ENCODE measurements around the gene RYR3. TPM values are rescaled to one million over a fixed set of nuclear protein-coding genes. Genes with fewer than 3 reads are reported as not detected.

The RYR3 gene
- total RNA-seq, 1 donor from 2014 or later = 4.8 TPM

DNA sequence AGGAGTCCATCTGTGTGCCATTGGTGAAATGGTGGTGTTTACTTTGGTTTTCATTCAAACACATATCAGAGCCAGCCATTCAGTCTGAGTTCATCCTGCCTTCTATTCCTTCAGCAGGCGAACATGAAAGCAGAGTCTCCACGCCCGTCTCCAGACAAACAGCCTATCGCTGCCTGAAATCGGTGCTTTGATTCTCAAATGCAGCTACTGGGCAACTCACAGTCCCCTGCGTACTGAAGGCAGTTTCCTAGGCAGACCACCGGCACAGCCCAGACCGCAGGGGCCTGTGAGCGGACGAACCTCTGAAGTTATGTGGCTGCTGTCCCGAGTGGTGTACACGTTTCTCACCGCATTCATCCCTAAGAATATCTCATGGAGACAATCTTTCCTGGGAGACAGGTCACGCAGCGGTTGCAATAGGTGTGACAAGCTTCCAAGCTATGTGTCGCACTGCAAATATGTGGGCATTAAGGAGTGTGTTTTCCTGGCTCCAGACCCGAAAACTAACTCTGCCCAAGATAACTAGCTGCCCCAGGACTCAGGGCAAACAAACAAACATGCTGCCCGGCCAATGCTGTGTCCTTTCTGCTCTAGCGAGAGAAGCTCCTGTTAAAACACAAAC lies 16.9 kb upstream of the RYR3 start:
- no peaks in the 10 kb centered on the region for H3K27me3 Mint-ChIP-seq (ENCODE audit: unreplicated experiment)
- no peak for DNase-seq (ENCODE audit: low spot score)
- H3K9me3 Mint-ChIP-seq (ENCODE audit: unreplicated experiment) = no peaks in the 10 kb centered on the region
- H3K36me3 Mint-ChIP-seq (ENCODE audit: low read depth, unreplicated experiment) = no peaks in the 10 kb centered on the region
- peaks cover 6% of the 10 kb centered on the region for H3K4me1 Mint-ChIP-seq (ENCODE audit: unreplicated experiment)
- TF ChIP-seq CTCF (IDR thresholded peaks at IDR 0.05; ENCODE audit: unreplicated experiment) = no peak
- H3K27ac Mint-ChIP-seq (ENCODE audit: unreplicated experiment) = no peak overlapping the region
- no peak overlapping the region for H3K4me3 Mint-ChIP-seq (ENCODE audit: unreplicated experiment)

DNA sequence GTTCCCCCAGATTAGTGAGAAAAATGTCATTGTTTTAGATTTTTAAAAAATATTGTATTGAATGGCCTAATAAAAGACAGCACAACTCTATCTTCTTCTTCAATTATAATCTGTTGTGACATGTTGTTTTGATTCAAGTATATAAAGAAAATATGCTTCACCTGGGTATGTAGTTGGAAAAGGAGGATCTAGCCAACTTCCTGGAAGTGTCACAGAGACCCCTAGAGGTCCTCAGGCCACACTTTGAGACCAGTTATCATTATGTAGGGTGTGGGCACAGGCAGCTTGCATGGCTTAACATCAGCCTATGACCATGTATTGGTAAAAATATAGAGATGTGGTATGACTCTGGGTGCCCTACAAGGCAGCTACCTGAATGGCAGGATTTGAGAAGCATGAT lies 14.7 kb upstream of the RYR3 start:
- no peak for TF ChIP-seq CTCF (IDR thresholded peaks at IDR 0.05; ENCODE audit: unreplicated experiment)
- Mint-ChIP-seq H3K4me1 (ENCODE audit: unreplicated experiment) (peaks cover 6% of the 10 kb centered on the region), H3K27ac (ENCODE audit: unreplicated experiment) (no peak overlapping the region), H3K36me3 (ENCODE audit: low read depth, unreplicated experiment) (no peaks in the 10 kb centered on the region), H3K9me3 (ENCODE audit: unreplicated experiment) (no peaks in the 10 kb centered on the region), H3K27me3 (ENCODE audit: unreplicated experiment) (no peaks in the 10 kb centered on the region), H3K4me3 (ENCODE audit: unreplicated experiment) (no peak overlapping the region)
- DNase-seq (ENCODE audit: low spot score) = no peak

- no peak for DNase-seq (ENCODE audit: low spot score)
- no peak overlapping the region for H3K4me3 Mint-ChIP-seq (ENCODE audit: unreplicated experiment)
- no peaks in the 10 kb centered on the region for H3K9me3 Mint-ChIP-seq (ENCODE audit: unreplicated experiment)
- H3K27ac Mint-ChIP-seq (ENCODE audit: unreplicated experiment) = no peak overlapping the region
- H3K4me1 Mint-ChIP-seq (ENCODE audit: unreplicated experiment) = peaks cover 6% of the 10 kb centered on the region
- no peak for TF ChIP-seq CTCF (IDR thresholded peaks at IDR 0.05; ENCODE audit: unreplicated experiment)
- H3K27me3 Mint-ChIP-seq (ENCODE audit: unreplicated experiment) = no peaks in the 10 kb centered on the region
- no peaks in the 10 kb centered on the region for H3K36me3 Mint-ChIP-seq (ENCODE audit: low read depth, unreplicated experiment)
Observed at GRCh38 chr15:33296856-33297255, 13.9 kb upstream of the RYR3 start.

GRCh38 chr15:33298631-33299030 lies 12.1 kb upstream of the RYR3 start:
- no peak for DNase-seq (ENCODE audit: low spot score)
- Mint-ChIP-seq H3K4me3 (ENCODE audit: unreplicated experiment) (no peak overlapping the region), H3K36me3 (ENCODE audit: low read depth, unreplicated experiment) (no peaks in the 10 kb centered on the region), H3K27ac (ENCODE audit: unreplicated experiment) (no peak overlapping the region), H3K9me3 (ENCODE audit: unreplicated experiment) (no peaks in the 10 kb centered on the region), H3K4me1 (ENCODE audit: unreplicated experiment) (peaks cover under 1% of the 10 kb centered on the region), H3K27me3 (ENCODE audit: unreplicated experiment) (no peaks in the 10 kb centered on the region)
- no peak for TF ChIP-seq CTCF (IDR thresholded peaks at IDR 0.05; ENCODE audit: unreplicated experiment)

- no peak for TF ChIP-seq CTCF (IDR thresholded peaks at IDR 0.05; ENCODE audit: unreplicated experiment)
- H3K4me3 Mint-ChIP-seq (ENCODE audit: unreplicated experiment) = no peak overlapping the region
- DNase-seq (ENCODE audit: low spot score) = no peak
- H3K27ac Mint-ChIP-seq (ENCODE audit: unreplicated experiment) = no peak overlapping the region
- H3K36me3 Mint-ChIP-seq (ENCODE audit: low read depth, unreplicated experiment) = no peaks in the 10 kb centered on the region
- H3K9me3 Mint-ChIP-seq (ENCODE audit: unreplicated experiment) = no peaks in the 10 kb centered on the region
- H3K27me3 Mint-ChIP-seq (ENCODE audit: unreplicated experiment) = peaks cover 3% of the 10 kb centered on the region
- peaks cover 10% of the 10 kb centered on the region for H3K4me1 Mint-ChIP-seq (ENCODE audit: unreplicated experiment)
Observed at GRCh38 chr15:33304924-33305323, 5.8 kb upstream of the RYR3 start.

Data from endothelial cell (in vitro differentiated cells).